ACC112 (cell line): ENCODE measurements around the gene PKIG.

Source experiments
- H2AFZ ChIP-seq: fragments of 200-600 bp; sonication (generic); one replicate; pipeline ENCODE4 v1.6.0; 2017; ENCODE audit warnings: antibody characterized with exemption, low read length; ENCODE audit not compliant: unreplicated experiment
- H3K27ac ChIP-seq: fragments of 200-600 bp; sonication (generic); 2 replicates; pipeline ENCODE4 v1.5.1; 2014; ENCODE audit warnings: low read depth, mild to moderate bottlenecking, antibody characterized with exemption, low read length, moderate library complexity
- H3K27me3 ChIP-seq: fragments of 200-600 bp; sonication (generic); 2 replicates; pipeline ENCODE4 v1.6.1; 2014; ENCODE audit warnings: mild to moderate bottlenecking, antibody characterized with exemption, low read length, moderate library complexity, mixed read lengths; ENCODE audit not compliant: insufficient read depth
- H3K36me3 ChIP-seq: fragments of 200-600 bp; sonication (generic); 2 replicates; pipeline ENCODE4 v1.6.1; 2016; ENCODE audit warnings: mild to moderate bottlenecking, antibody characterized with exemption, low read length, moderate library complexity, mixed read lengths; ENCODE audit not compliant: insufficient read depth
- H3K4me1 ChIP-seq: fragments of 200-600 bp; sonication (generic); one replicate; pipeline ENCODE4 v1.6.1; 2016; ENCODE audit warnings: low read length, mixed read lengths; ENCODE audit not compliant: insufficient read depth, unreplicated experiment, control insufficient read depth
- H3K4me3 ChIP-seq: fragments of 200-600 bp; sonication (generic); 2 replicates; pipeline ENCODE4 v1.5.1; 2014; ENCODE audit warnings: mild to moderate bottlenecking, low read depth, low read length
- H3K79me2 ChIP-seq: fragments of 200-600 bp; sonication (generic); one replicate; pipeline ENCODE4 v1.6.0; 2016; ENCODE audit warnings: low read length; ENCODE audit not compliant: control insufficient read depth, unreplicated experiment, insufficient read depth

The PKIG gene

DNA sequence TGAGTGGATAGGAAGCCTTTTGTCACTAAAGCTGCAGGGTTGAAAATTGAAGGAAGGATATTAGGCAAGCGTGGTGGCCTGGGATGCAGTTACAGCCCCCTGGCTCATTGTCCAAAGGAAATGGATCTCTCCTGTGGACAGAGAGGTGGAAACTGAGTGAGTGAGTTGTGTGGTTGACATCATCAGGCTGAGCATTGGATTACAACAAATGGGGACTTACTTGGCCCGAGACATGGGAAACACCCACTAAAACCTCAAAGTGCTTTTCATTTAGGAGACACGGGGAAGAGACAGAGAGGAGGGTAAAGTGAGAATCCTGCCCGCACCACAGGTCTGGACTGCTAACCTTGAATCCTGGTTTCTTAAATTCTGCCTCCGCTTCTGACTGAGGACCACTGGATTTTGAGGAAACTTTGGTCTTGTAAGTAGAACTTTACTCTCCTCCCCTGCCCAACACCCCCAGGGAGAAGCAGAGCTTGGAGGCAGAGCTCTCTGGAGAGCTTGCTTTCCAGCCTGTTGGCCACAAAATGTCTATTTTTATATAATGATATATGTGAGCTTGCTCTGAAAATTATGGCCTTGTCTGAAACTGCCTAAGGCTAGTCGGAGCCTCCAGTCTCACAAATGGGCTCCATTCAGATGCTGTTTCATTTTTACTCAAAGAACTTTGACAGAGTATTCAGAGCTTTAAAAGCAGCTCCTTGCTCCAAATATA is at the start of gene PKIG:
TSS of gene PKIG (plus strand) at position 269 of the 715 bp plus-strand sequence. CDS start 31,978 bp downstream, outside the sequence.
- Histone ChIP-seq H3K4me1 (peaks cover 44% of the 10 kb centered on the region), H2AFZ (peak within 1 kb of the TSS; percentile 64), H3K27me3 (no peaks in the 10 kb centered on the region), H3K4me3 (peak within 1 kb of the TSS; percentile 79), H3K79me2 (peaks cover 25% of the 10 kb centered on the region), H3K27ac (peak within 1 kb of the TSS; percentile 71), H3K36me3 (no peaks in the 10 kb centered on the region)

DNA sequence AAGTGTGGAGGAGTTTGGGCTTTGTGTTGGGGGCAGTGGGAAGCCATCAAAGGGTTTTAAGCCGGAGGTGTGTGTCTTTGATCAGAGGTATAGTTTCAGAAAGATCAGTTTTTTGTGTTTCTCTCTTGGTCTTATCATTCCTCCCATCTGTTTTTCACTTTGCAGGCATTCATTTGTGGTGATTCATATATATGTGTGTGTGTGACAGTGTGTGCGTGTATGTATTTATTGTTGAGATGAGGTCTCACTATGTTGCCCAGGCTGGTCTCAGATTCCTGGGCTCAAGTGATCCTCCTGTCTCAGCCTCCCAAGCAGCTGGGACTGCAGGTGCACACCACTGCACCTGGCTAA is 49.4 kb upstream of the PKIG start:
- H3K27ac ChIP-seq: no peak overlapping the region
- no peaks in the 10 kb centered on the region for H3K27me3 ChIP-seq
- H3K36me3 ChIP-seq: no peaks in the 10 kb centered on the region
- H3K79me2 ChIP-seq: peaks cover 6% of the 10 kb centered on the region
- H2AFZ ChIP-seq: no peak overlapping the region
- H3K4me3 ChIP-seq: peak overlapping the region; percentile 85
- H3K4me1 ChIP-seq: peaks cover 20% of the 10 kb centered on the region

DNA sequence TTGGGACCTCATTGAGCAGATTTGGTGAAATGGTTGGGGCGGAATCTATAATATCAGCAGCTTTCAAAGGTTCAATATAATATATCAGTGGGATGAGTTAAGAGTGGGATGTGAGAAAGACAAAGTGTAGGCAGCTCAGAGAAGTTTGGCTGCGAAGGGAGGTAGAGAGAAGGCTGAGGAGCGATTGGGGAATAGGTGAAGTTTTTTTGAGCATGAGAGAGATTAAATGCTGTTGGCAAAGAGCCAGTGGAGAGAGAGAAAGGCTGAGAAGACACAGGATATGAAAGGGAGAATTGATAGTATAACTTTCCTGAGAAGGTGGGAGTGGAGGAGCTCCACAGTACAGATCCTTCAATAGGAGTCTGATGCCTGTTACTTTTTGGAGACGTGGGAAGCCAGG is 48.5 kb upstream of the PKIG start:
- H3K27ac ChIP-seq: no peak overlapping the region
- peaks cover 6% of the 10 kb centered on the region for H3K79me2 ChIP-seq
- no peaks in the 10 kb centered on the region for H3K36me3 ChIP-seq
- H3K4me3 ChIP-seq: no peak overlapping the region
- no peaks in the 10 kb centered on the region for H3K27me3 ChIP-seq
- no peak overlapping the region for H2AFZ ChIP-seq
- H3K4me1 ChIP-seq: peaks cover 20% of the 10 kb centered on the region

DNA sequence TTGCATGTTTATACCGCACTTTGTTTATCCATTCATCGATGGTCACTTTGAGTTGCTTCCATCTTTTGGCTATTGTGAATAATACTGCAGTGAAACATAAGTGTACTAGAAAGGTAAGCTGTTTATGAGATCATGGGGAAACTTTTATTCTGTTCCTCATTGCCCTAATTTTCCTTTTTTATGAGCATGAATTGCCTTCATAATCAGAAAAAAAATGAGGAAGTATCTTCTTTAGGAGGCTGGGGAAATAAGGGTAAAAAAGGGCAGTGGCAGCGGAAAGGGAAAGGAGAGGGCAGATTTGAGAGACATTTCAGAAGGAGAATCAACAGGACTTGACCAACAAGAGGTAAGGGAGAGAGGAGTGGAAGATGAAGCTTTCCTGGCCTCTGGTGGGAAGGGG is 46.2 kb upstream of the PKIG start:
- no peak overlapping the region for H2AFZ ChIP-seq
- H3K4me1 ChIP-seq: peaks cover 13% of the 10 kb centered on the region
- H3K27ac ChIP-seq: no peak overlapping the region
- H3K79me2 ChIP-seq: peaks cover 6% of the 10 kb centered on the region
- no peaks in the 10 kb centered on the region for H3K36me3 ChIP-seq
- H3K27me3 ChIP-seq: no peaks in the 10 kb centered on the region
- no peak overlapping the region for H3K4me3 ChIP-seq

DNA sequence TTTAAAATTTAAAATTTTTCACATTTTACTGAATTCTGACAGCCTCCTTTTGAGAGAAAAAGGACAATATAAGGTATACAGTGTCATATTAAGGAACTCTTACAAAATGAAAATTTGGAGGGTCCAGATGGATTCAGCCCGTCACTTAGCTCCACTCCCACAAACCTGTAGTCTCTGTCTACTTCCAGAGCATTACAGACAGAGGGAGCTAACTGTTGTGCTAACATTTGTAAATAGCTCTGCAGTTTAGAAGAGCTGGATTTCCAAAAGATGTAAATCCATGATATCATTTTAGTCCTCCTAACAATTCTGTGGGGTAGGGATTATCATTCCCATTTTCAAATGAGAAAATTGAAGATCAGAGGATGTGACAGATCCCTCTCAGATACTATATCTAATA is 44.4 kb upstream of the PKIG start:
- H3K36me3 ChIP-seq: no peaks in the 10 kb centered on the region
- peaks cover 6% of the 10 kb centered on the region for H3K79me2 ChIP-seq
- no peaks in the 10 kb centered on the region for H3K27me3 ChIP-seq
- no peak overlapping the region for H3K4me3 ChIP-seq
- H3K27ac ChIP-seq: no peak overlapping the region
- H2AFZ ChIP-seq: no peak overlapping the region
- H3K4me1 ChIP-seq: peaks cover 10% of the 10 kb centered on the region

DNA sequence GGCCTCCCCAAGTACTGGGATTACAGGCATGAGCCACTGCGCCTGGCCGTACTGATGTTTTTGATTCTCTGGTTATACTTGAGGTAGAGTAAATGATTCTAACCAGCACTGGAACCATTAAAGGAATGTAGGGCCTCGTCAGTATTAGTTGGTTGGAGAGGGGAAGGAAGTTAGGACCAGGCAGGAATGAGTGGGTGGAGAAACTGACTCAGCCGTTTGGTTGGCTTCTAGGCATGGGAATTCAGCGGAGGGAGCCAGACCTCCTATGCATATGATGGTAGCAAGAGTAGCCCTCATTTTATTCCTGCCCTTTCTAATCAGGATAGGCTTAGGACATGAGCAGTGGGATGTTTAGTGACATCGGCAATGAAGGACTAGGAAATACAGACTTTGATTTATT is 41.5 kb upstream of the PKIG start:
- peaks cover 9% of the 10 kb centered on the region for H3K4me1 ChIP-seq
- peak overlapping the region; percentile 3 for H2AFZ ChIP-seq
- no peaks in the 10 kb centered on the region for H3K79me2 ChIP-seq
- H3K36me3 ChIP-seq: no peaks in the 10 kb centered on the region
- no peaks in the 10 kb centered on the region for H3K27me3 ChIP-seq
- no peak overlapping the region for H3K4me3 ChIP-seq
- H3K27ac ChIP-seq: peak overlapping the region; percentile 38

DNA sequence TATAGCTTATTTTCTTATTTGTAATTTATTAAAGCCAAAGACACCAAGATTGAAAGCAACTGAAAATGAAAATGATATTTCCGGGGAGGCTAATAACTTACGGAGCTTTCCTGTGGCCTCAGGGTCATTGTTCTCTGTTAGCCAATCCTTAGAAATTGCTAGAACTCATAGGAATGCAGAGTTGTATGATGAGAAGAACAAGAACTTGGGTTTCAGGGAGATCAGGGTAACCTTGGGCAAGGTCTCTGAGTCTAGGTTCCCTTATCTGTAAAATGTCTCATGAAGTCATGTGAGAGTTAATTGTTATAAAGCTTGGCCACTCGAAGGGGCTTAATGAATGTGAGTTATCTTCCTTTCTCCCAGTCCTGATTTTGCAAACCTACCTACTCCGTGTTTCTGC is 40.4 kb upstream of the PKIG start:
- peaks cover 9% of the 10 kb centered on the region for H3K4me1 ChIP-seq
- H3K27me3 ChIP-seq: no peaks in the 10 kb centered on the region
- no peaks in the 10 kb centered on the region for H3K79me2 ChIP-seq
- H3K27ac ChIP-seq: peak overlapping the region; percentile 16; the same call in 1 of the 2 replicates
- H3K36me3 ChIP-seq: no peaks in the 10 kb centered on the region
- peak overlapping the region; percentile 64 for H2AFZ ChIP-seq
- peak overlapping the region; percentile 18; the same call in 1 of the 2 replicates for H3K4me3 ChIP-seq

DNA sequence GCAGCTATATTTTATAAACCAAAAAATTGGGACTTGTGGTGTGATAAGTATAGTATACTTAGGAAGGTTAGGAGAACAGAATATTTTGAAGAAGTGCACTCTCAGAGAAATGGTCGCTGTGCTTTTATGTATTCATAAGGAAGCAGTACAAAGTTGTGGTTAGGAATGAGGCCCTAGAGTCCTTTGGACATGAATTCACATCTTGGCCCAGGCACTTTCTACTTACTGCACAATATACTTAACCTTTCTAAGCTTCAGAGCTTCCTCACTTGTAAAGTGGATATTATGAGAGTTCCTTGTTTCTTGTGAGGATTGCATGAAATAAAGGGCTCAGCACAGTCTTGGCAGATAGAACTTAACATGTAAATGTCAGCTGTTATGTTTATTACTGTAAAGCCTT is 39.5 kb upstream of the PKIG start:
- Histone ChIP-seq H3K27ac (no peak overlapping the region), H3K36me3 (no peaks in the 10 kb centered on the region), H3K79me2 (no peaks in the 10 kb centered on the region), H3K4me3 (no peak overlapping the region), H2AFZ (no peak overlapping the region), H3K4me1 (peaks cover 9% of the 10 kb centered on the region), H3K27me3 (no peaks in the 10 kb centered on the region)

DNA sequence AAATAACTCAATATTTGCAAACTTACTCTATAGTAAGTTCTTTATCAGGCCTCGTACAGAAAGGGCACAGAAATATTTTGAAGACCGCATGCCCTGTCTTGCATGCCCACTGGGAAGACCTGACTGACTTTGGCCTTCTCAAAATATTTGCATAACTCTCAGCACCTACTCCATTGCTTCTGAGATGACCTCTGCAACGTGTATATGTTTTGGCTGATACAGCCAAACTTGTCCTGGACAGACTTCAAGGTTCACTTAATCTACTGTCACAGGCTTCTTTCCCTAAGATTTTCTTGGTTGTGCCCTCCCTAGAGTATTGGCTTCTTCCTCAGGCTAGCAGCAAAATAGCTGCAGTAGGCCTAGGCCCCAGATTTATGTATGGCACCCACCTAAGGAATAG is 39.0 kb upstream of the PKIG start:
- Histone ChIP-seq H3K36me3 (no peaks in the 10 kb centered on the region), H3K79me2 (no peaks in the 10 kb centered on the region), H3K4me1 (peaks cover 14% of the 10 kb centered on the region), H3K4me3 (no peak overlapping the region), H3K27me3 (no peaks in the 10 kb centered on the region), H2AFZ (no peak overlapping the region), H3K27ac (no peak overlapping the region)

DNA sequence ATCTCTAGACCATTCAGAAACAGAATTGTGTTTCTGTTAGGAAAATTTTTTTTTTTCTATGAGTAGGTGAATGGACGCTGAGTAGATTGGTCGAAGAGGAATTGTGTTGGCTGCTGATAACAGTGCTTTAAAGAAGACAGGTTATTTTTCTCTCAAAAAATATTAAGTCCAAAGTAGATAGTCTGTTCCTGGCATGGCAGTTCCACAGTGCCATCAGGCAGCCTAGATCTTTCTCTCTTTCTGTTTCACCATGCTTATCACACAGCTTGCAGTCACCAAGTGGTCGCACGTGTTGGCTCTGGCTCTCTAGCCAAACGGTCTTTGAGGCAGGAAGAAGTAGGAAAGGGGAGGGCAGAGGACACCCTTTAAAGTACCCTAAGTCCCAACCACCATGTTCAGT is 38.1 kb upstream of the PKIG start:
- no peaks in the 10 kb centered on the region for H3K27me3 ChIP-seq
- no peak overlapping the region for H3K27ac ChIP-seq
- H3K79me2 ChIP-seq: no peaks in the 10 kb centered on the region
- no peak overlapping the region for H2AFZ ChIP-seq
- H3K4me1 ChIP-seq: peaks cover 22% of the 10 kb centered on the region
- no peaks in the 10 kb centered on the region for H3K36me3 ChIP-seq
- no peak overlapping the region for H3K4me3 ChIP-seq

DNA sequence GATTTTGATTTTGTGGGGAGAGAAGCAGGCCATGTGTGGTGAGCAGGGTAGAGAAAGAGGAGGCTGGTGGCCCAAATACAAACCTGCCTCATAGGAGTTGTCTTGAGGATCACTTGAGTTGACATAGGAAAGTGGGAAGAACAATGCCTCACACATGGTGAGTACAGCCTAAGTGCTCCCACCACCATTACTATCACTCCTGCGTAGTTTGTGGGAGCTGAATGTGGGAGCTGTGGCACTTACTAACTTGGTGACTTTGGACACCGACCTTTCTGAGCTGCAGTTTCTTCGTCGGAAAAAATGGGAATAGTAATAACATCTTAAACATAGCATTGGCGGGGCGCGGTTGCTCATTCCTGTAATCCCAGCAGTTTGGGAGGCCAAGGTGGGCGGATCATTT is 35.0 kb upstream of the PKIG start:
- Histone ChIP-seq H3K27me3 (no peaks in the 10 kb centered on the region), H3K4me3 (no peak overlapping the region), H3K27ac (no peak overlapping the region), H3K36me3 (no peaks in the 10 kb centered on the region), H3K4me1 (peaks cover 22% of the 10 kb centered on the region), H3K79me2 (no peaks in the 10 kb centered on the region), H2AFZ (no peak overlapping the region)
